DND-41 (cell line): ENCODE measurements around the gene SGO2.

Source experiments
- CTCF ChIP-seq: IDR thresholded peaks from 2 replicates; pipeline ENCODE4 v1.5.1; 2012; ENCODE audit warnings: borderline replicate concordance, low read length, moderate library complexity, mild to moderate bottlenecking; ENCODE audit not compliant: poor library complexity, severe bottlenecking; ENCODE audit errors: extremely low read depth
- EZH2 ChIP-seq: IDR thresholded peaks from 3 replicates; pipeline ENCODE4 v1.6.1; 2012; ENCODE audit warnings: borderline replicate concordance, low read depth, mild to moderate bottlenecking, moderate library complexity, low read length, inconsistent platforms; ENCODE audit not compliant: severe bottlenecking

- TF ChIP-seq CTCF: no peak
- TF ChIP-seq EZH2: no peak
Measured at GRCh38 chr2:200502196-200502595, 23.8 kb upstream of the SGO2 start.
